ENCODE data around the gene CCDC200. TPM values are rescaled to one million over a fixed set of nuclear protein-coding genes. Genes with fewer than 3 reads are reported as not detected.

Gene CCDC200
- total and polyA plus RNA-seq, 2 of the 13 experiments (the other 11 are each of a cell fraction or from before 2014, with no cell fraction given), result not detected

- Histone ChIP-seq H3K4me3 (replicated peaks in 1 of 3; ENCODE audit: insufficient read depth in 1 of 3, low read depth in 2 of 3, low read length in 3 of 3) (no peak overlapping the region), H3K4me1 (ENCODE audit: insufficient read depth, low read length) (peaks cover 41% of the 10 kb centered on the region), H4K20me1 (ENCODE audit: insufficient read depth, low read length) (no peaks in the 10 kb centered on the region), H3K9ac (ENCODE audit: insufficient read depth, low read depth, low read length) (no peak overlapping the region), H3K36me3 (replicated peaks in 1 of 2; ENCODE audit: control insufficient read depth in 1 of 2, insufficient read depth in 2 of 2, low read length in 2 of 2) (peaks cover 20 to 52% of the 10 kb centered on the region in 2 experiments), H3K79me2 (ENCODE audit: insufficient read depth, low read length) (no peaks in the 10 kb centered on the region), H3K9me3 (ENCODE audit: low read length) (no peaks in the 10 kb centered on the region), H3K27ac (ENCODE audit: extremely low read length, insufficient read depth, low read length) (no peak overlapping the region), H3K27me3 (ENCODE audit: control insufficient read depth in 1 of 2, insufficient read depth in 2 of 2, low read length in 2 of 2) (no peaks in the 10 kb centered on the region), H3K4me2 (ENCODE audit: low read depth, low read length) (no peak overlapping the region), H2AFZ (ENCODE audit: low read length) (no peak overlapping the region)
- POLR2A ChIA-PET, result interaction anchor here (1.6 to 5.7 kb wide), 3 partner anchors 9 to 97 kb away, joined by 3 to 177 read pairs (median 8); partner anchors contain the start of genes NBR1 and TMEM106A
- WGBS (ENCODE audit: low lambda C conversion rate), result 95% methylated on average over 9 of the region's 9 CpGs
- ATAC-seq, result no peak
- in situ Hi-C loops (cut with HindIII; ENCODE audit: extremely low pct_ligation_motif_present, low pct_unique_long_range_greater_than_20kb), result no loop called here
- no TSS peak for BruUV-seq (replicated peaks)
- intact Hi-C loops (cut with micrococcal nuclease; ENCODE audit: unreplicated experiment), result no loop called here
- FAIRE-seq, result no peak
- no peak for DNase-seq (ENCODE audit: low spot score)
- CTCF ChIA-PET (ENCODE audit: low intra/inter-chr PET ratio, low total read pairs), result no interaction called here
- 0 out of 4 replicates have a peak, but pooled peaks of 1 of the 2 experiments have one; percentile 31 for TF ChIP-seq POLR2A (IDR thresholded peaks at IDR 0.05; ENCODE audit: insufficient read depth in 1 of 2, low read depth in 2 of 2, low read length in 2 of 2)
- TF ChIP-seq ZSCAN25 (CRISPR knock-in tag; IDR thresholded peaks at IDR 0.05), result no peak
- peak; percentile 33; the same call in 1 of the 2 replicates for TF ChIP-seq ZNF687 (CRISPR knock-in tag; IDR thresholded peaks at IDR 0.05)
- no peak for TF ChIP-seq ZNF20 (CRISPR knock-in tag; IDR thresholded peaks at IDR 0.05)
- no peak for TF ChIP-seq NCOA1 (CRISPR knock-in tag; IDR thresholded peaks at IDR 0.05)
- TF ChIP-seq PAF1 (CRISPR knock-in tag; IDR thresholded peaks at IDR 0.05), result 0 out of 2 replicates have a peak, but pooled peaks have one; percentile 46
- 0 out of 2 replicates have a peak, but pooled peaks have one; percentile 22 for TF ChIP-seq POLR2AphosphoS5 (IDR thresholded peaks at IDR 0.05; ENCODE audit: low read depth, low read length)
- 0 out of 2 replicates have a peak, but pooled peaks have one; percentile 17 for TF ChIP-seq ZNF501 (CRISPR knock-in tag; IDR thresholded peaks at IDR 0.05)
- TF ChIP-seq, protein P1, sequence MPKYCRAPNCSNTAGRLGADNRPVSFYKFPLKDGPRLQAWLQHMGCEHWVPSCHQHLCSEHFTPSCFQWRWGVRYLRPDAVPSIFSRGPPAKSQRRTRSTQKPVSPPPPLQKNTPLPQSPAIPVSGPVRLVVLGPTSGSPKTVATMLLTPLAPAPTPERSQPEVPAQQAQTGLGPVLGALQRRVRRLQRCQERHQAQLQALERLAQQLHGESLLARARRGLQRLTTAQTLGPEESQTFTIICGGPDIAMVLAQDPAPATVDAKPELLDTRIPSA (CRISPR knock-in tag; IDR thresholded peaks at IDR 0.05; ENCODE audit: borderline replicate concordance), result no peak
- 0 out of 2 replicates have a peak, but pooled peaks have one; percentile 18 for TF ChIP-seq PRMT3 (CRISPR knock-in tag; IDR thresholded peaks at IDR 0.05; ENCODE audit: borderline replicate concordance, low read depth)
These were observed 7.8 kb downstream of the CCDC200 start for GRCh38 chr17:43220511-43221125.

Measured in HepG2 (cell line).